Measurements from ENCODE around the gene DCUN1D5. TPM values are rescaled to one million over a fixed set of nuclear protein-coding genes. Genes with fewer than 3 reads are reported as not detected.

Gene DCUN1D5
- total and polyA plus RNA-seq, 4 donors = 12.0 to 17.7 (median 15.1) TPM

GRCh38 chr11:103055221-103055890, 36.6 kb downstream of the DCUN1D5 start:
- Histone ChIP-seq H3K36me3 (ENCODE audit: control insufficient read depth in 4 of 4, insufficient read depth in 3 of 4, low read depth in 1 of 4, low read length in 3 of 4) (peaks cover 0 to 2% (median 0%) of the 10 kb centered on the region in 4 donors), H3K9ac (ENCODE audit: low read depth in 1 of 2, low read length in 2 of 2) (no peak overlapping the region), H3K4me3 (ENCODE audit: low read depth in 1 of 3, low read length in 3 of 3) (no peak overlapping the region), H3K4me1 (ENCODE audit: control insufficient read depth in 4 of 4, insufficient read depth in 4 of 4, low read length in 3 of 4) (no peaks in the 10 kb centered on the region), H3K9me3 (ENCODE audit: control insufficient read depth in 4 of 4, low read length in 3 of 4) (no peaks in the 10 kb centered on the region), H3K27me3 (ENCODE audit: control insufficient read depth in 4 of 4, insufficient read depth in 4 of 4, low read length in 3 of 4) (no peaks in the 10 kb centered on the region), H3K27ac (ENCODE audit: low read depth in 1 of 2, low read length in 2 of 2) (no peak overlapping the region)
- DNase-seq (ENCODE audit: low spot score) = no peak
- 45% methylated on average over 3 of the region's 3 CpGs for WGBS
- TF ChIP-seq EGR1 (IDR thresholded peaks at IDR 0.05; ENCODE audit: low read depth in 2 of 2) (no peak), CTCF (IDR thresholded peaks at IDR 0.05; ENCODE audit: low read depth, low read length, missing input control) (peak; percentile 66), RAD21 (IDR thresholded peaks at IDR 0.05) (peak; percentile 78 to 81)

- TF ChIP-seq RAD21 (IDR thresholded peaks at IDR 0.05) (no peak), TAF1 (conservative IDR thresholded peaks at IDR 0.05) (no peak), HNF4A (conservative IDR thresholded peaks at IDR 0.05) (peak; percentile 7 to 14)
- DNase-seq (ENCODE audit: low spot score) = no peak
- no peak overlapping the region for H3K27ac ChIP-seq (ENCODE audit: low read depth in 1 of 2, low read length in 2 of 2)
- H3K4me1 ChIP-seq (ENCODE audit: control insufficient read depth in 4 of 4, insufficient read depth in 4 of 4, low read length in 3 of 4) = no peaks in the 10 kb centered on the region
- no peaks in the 10 kb centered on the region for H3K36me3 ChIP-seq (ENCODE audit: control insufficient read depth in 4 of 4, insufficient read depth in 3 of 4, low read depth in 1 of 4, low read length in 3 of 4)
- no peaks in the 10 kb centered on the region for H3K27me3 ChIP-seq (ENCODE audit: control insufficient read depth in 4 of 4, insufficient read depth in 4 of 4, low read length in 3 of 4)
- H3K9me3 ChIP-seq (ENCODE audit: control insufficient read depth in 4 of 4, low read length in 3 of 4) = no peaks in the 10 kb centered on the region
- WGBS = 85% methylated on average over 3 of the region's 3 CpGs
- no peak overlapping the region for H3K9ac ChIP-seq (ENCODE audit: low read depth in 1 of 2, low read length in 2 of 2)
- H3K4me3 ChIP-seq (ENCODE audit: low read depth in 1 of 3, low read length in 3 of 3) = no peak overlapping the region
These were observed 38.0 kb downstream of the DCUN1D5 start for GRCh38 chr11:103053997-103054396.

GRCh38 chr11:103051981-103052380, 40.0 kb downstream of the DCUN1D5 start:
- no peak for DNase-seq (ENCODE audit: low spot score)
- TF ChIP-seq FOXA1 (IDR thresholded peaks at IDR 0.05) (no peak), HNF4A (conservative IDR thresholded peaks at IDR 0.05) (no peak), ZBTB33 (IDR thresholded peaks at IDR 0.05) (no peak), ATF3 (IDR thresholded peaks at IDR 0.05) (no peak), RAD21 (IDR thresholded peaks at IDR 0.05) (no peak), TAF1 (conservative IDR thresholded peaks at IDR 0.05) (no peak), REST (IDR thresholded peaks at IDR 0.05) (no peak), SP1 (IDR thresholded peaks at IDR 0.05) (no peak), RXRA (IDR thresholded peaks at IDR 0.05) (no peak), NR2F2 (IDR thresholded peaks at IDR 0.05) (no peak), GABPA (IDR thresholded peaks at IDR 0.05 in 1 of 2, conservative IDR thresholded peaks at IDR 0.05 in 1 of 2) (no peak), HNF4G (IDR thresholded peaks at IDR 0.05) (no peak), EGR1 (IDR thresholded peaks at IDR 0.05; ENCODE audit: low read depth in 2 of 2) (no peak), FOXA2 (IDR thresholded peaks at IDR 0.05) (no peak), YY1 (IDR thresholded peaks at IDR 0.05) (no peak), CTCF (IDR thresholded peaks at IDR 0.05; ENCODE audit: low read depth, low read length, missing input control) (no peak), MAX (IDR thresholded peaks at IDR 0.05) (no peak), JUND (IDR thresholded peaks at IDR 0.05) (no peak)

More at GRCh38 chr11:103051981-103052380, 40.0 kb downstream of the DCUN1D5 start:
- H3K4me1 ChIP-seq (ENCODE audit: control insufficient read depth in 4 of 4, insufficient read depth in 4 of 4, low read length in 3 of 4) = no peaks in the 10 kb centered on the region
- H3K27ac ChIP-seq (ENCODE audit: low read depth in 1 of 2, low read length in 2 of 2) = no peak overlapping the region
- no peak overlapping the region for H3K4me3 ChIP-seq (ENCODE audit: low read depth in 1 of 3, low read length in 3 of 3)
- 85% methylated on average over 4 of the region's 4 CpGs for WGBS
- no peaks in the 10 kb centered on the region for H3K27me3 ChIP-seq (ENCODE audit: control insufficient read depth in 4 of 4, insufficient read depth in 4 of 4, low read length in 3 of 4)
- no peaks in the 10 kb centered on the region for H3K36me3 ChIP-seq (ENCODE audit: control insufficient read depth in 4 of 4, insufficient read depth in 3 of 4, low read depth in 1 of 4, low read length in 3 of 4)
- no peak overlapping the region for H3K9ac ChIP-seq (ENCODE audit: low read depth in 1 of 2, low read length in 2 of 2)
- H3K9me3 ChIP-seq (ENCODE audit: control insufficient read depth in 4 of 4, low read length in 3 of 4) = no peaks in the 10 kb centered on the region
